DMS79 (cell line): ENCODE results near the gene SETD7.

Source experiments
- DNase-seq: peaks from one replicate; lab custom pipeline; 2025; lab: John Stamatoyannopoulos, UW

SETD7 gene

DNA sequence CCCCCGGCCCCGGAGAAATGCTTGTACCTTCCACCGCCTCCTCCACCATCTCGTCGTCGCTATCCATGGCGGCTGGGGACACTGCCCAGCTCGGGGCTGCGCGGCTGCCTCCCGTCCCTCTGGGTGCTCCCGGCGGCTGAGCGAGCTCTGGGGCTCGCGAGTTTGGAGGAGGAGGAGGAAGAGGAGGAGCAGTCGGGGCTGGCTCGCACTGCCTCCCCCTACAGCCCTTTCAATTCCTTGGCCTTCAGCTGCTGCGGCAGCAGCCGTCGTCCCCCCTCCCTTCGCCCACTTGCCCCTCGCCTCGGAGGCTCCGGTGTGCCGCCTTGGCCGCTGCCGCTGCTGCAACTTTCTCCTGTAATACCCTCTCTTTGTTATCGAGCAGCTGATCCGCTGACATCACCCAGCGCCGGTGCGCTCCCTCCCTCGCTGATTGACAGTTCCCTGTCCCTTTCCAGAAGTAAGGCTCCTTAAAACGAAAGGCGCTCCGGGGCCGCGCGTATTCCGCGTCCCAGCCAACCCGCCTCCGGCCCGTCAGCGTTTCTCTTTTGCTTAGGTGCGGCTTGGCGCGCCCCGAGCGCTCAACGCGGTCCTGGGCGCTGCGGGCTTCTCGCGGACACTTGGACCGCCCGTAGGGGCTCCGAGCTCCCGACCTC is at the start of gene SETD7:
Gene SETD7 (minus strand): TSS at position 149 of the 653 bp plus-strand sequence. CDS start 82 bp downstream, at position 67.
- no peak for DNase-seq

DNA sequence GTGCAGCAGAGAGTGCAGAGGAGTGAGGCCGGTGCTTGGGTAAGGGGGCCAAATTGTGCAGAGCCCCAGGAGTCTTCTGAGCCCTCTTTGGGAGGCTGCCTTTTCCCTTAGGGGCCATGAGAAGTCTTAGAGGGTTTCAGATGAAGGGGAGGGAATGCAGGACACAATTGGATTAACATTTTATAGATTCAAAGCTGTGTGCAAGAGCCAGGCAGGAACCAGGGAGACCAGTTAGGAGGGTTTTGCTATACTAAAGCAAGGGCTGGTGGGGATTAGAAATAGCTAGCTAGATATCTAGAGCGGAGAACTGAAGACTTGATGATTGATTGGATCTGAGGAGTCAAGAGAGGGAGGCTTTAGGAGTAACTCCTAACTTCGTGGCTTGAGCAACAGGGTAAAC is 49.5 kb upstream of the SETD7 start:
- DNase-seq: no peak

DNA sequence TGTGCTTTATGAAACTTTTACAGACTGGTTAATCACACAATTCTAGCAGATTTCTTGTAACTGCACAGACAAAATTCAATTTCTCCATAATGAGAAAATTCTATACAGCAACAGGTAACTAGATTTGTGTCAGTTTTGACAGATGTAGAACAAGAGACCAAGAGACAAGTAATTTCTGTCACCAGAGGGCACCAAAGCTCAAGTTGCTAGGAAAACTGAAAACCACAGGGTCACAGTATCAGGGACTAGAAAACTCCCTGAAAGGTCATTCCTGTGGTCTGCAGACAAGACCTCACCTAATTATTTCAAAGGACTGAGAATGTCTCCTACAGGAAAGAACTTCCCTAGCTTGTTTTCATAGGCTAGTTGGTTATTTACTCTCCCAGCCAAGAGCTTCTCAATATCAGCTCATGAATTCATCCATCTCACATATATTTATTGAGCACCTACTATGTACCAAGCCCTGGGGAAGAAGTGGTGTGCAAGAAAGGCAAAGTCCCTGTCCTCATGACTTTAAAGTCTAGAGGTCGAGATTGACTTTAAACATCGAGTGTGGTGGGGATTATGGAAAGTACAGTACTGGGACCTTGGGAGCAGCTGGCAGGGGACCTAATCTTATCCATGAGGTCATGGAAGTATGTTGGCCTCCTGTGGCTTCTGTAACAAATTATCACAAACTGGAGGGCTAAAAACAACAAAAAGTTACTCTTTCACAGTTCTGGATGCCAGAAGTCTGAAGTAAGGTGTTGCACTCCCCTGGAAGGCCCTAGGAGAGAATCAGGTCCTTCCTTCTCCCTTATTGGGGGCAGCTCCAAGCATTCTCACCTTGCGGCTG is 47.8 kb upstream of the SETD7 start:
- DNase-seq: peak; percentile 4

DNA sequence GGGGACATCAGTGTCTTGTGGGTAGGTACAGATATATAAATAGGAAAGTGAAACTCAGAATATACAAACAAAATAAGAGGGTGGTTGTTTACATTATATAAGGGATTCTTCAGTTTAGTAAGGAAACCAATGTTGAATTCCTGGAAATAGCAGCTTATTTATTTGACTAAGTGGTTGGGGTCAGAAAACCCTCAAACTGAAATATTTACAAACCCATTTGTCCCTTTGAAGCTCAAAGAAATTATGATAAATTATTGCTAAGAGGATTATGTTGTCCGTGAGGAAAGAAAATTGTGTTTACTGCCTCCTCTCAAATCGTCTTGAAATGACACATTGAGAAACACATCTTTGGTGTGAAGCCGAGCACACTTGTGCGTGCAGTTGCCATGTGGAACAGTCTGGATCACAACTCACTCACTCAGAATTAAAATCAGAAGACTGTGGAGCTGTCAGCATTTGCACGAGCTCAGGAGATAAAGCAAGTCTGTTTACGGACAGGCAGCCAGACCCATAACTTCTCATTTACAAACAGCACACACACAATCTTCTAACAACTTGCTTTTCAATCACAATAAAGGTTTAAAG is 46.8 kb upstream of the SETD7 start:
- DNase-seq: no peak

DNA sequence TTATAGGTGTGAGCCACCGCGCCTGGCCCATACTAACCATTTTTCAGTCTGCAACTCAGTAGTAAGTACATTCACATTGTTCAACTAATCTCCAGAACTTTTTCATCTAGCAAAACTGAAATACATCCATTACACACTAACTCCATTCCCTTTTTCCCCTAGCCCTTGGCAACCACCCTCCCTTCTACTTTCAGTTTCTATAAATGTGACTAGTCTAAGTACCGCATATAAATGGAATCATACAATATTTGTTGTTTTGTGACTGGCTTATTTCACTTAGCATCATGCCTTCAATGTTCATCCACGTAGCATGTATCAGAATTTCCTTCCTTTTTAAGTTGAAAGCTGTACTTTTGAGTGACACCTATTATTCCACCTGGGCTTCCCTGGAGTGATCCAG is 44.6 kb upstream of the SETD7 start:
- DNase-seq: no peak

DNA sequence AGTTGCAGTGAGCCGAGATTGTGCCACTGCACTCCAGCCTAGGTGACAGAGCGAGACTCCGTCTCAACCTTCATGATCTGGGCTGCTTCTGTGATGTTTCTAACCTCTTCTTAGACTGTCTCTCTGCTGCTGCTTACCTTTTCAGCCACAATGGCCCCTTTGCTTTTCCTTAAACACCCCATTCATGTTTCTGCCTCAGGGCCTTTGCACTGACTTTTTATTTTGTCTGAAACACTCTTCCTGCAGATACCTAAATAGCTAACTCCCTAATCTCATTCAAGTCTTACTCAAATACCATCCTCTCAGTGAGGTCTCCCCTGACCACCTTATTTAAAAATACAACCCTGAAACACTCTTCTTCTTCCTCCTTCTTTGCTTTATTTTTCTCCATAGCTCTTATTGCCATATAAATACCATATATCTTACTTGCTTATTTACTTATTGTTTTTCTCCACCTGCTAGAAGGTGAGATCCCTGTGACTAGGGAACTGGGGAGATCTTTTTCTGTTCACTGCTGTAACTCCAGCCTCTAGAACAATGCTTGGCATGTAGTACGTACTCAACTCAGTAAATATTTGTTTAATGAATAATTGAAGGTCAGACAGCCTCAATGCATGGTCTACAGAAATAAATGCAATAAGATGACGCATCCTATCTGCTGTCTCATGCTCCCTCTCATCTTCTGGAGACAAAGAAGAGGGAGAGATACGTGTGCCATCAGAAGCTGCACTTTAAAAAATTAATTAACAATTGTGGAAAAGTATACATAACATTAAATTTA is 43.8 kb upstream of the SETD7 start:
- no peak for DNase-seq

DNA sequence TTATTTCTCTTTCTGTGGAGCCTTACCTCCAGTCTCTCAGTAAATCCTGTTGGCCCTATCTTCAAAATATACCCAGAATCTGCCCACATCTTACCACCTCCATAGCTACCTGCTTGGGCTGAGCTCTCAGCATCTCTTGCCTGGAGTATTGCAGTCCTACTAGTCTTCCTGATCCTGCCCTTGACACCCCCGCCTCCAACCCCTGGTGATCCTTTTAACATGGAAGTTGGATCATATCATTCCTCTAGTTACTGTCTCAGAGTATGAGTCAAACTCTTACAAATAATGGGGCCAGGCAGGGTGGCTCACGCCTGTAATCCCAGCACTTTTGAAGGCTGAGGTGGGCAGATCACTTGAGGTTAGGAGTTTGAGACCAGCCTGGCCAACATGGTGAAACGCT is 43.1 kb upstream of the SETD7 start:
- no peak for DNase-seq

DNA sequence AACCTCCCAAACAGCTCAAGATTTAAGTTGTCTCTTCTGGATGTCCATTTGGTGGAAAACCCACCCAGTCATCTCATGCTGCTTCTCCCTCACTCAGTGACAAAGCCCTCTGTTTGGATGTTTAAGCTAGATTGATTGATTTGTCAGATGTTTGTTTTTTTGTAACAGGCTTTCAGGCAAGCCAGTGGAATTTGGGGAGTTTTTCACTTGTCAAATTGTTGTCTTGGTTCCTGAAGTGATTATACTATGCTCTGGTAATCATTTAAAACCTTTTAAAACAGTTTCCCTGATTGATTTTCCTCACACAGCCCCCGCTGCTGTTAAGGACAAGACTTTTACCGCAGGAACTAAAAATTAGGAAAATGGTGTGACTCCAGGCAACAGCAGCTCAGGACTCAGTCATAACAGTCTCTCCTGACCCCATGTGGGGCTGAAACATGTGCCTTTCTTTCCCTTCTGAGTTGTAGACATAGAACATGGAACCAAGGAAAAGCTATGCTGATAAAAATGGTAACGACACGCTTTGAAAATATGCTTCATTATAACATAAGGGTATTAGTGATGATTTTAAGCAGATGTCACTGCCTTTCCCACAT is 40.8 kb upstream of the SETD7 start:
- no peak for DNase-seq

DNA sequence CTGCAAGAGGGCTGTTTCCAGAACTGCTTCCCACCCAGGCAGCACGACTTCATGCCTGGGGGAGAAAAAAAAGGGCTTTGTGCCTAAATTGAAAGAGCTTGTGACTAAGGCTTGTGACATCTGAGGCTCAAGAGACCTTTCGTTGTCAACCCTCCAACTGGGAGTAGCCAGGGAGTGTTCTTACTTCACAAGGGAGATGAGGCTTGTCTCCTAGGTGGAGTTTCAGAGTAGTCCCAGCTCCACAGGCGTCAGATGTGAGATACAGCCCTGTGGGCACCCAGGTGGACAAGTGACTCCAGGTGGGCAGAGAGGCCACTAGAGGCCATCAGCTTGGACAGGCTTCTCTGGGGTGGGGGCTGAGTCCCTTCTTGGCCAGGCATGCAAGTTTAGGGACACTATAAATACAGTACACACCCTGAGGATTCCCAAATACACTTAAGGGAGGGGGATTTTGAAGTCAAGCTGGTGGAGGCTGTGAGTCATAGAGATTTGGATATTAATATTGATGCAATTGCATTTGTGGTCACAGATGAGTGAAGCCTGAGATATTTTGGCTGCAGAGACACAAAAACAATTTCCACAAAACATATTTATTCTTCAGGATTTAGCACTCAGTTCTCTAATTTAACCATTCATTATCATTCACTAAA is 40.1 kb upstream of the SETD7 start:
- no peak for DNase-seq

DNA sequence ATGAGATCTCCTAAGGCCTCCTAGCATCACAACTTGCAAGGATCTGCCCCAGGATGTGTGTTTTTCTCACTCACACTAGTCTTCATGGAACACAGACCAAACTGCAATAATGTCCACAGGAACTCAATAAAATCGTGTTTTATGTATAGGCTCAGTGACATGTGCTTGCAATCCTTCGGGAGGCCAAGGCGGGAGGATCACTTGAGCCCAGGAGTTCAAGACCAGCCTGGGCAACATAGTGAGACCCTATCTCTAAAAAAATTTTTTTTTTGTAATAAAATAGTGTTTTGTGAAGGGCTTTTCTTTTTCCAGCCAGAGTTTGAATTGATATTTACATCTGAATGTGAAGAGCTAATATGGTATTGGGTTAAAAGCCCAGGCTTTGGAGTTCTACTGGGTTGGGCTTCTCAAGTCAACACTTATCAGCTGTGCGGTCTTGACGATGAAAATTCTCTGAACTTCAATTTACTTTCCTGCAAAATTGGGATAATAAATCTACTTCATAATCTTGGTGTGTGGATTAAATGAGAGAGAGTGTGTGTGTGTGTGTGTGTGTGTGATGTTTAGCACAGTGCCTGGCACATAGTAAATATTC is 38.7 kb upstream of the SETD7 start:
- DNase-seq: no peak

DNA sequence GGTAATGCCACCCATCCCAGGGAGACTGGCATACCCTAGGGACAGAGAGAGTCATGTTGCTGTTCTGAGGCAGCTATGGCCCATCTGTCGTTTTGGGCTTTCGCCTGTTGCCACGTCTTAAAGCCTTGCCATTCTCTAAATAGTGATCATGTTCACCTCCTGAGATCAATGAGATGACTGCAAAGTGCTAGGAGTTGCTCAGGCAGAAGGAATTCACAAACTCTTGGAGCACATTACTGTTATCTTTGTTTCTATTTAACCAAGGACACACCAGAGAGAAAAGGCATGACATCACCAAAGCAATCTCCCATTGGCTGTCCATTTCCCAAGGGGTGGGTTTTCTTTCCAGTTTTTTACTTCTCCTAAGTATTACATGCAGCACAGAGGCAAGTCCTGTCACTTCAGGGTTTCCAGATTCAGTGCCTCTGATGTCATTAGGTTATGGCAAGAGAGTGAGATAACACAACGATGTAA is 37.1 kb upstream of the SETD7 start:
- DNase-seq: no peak

DNA sequence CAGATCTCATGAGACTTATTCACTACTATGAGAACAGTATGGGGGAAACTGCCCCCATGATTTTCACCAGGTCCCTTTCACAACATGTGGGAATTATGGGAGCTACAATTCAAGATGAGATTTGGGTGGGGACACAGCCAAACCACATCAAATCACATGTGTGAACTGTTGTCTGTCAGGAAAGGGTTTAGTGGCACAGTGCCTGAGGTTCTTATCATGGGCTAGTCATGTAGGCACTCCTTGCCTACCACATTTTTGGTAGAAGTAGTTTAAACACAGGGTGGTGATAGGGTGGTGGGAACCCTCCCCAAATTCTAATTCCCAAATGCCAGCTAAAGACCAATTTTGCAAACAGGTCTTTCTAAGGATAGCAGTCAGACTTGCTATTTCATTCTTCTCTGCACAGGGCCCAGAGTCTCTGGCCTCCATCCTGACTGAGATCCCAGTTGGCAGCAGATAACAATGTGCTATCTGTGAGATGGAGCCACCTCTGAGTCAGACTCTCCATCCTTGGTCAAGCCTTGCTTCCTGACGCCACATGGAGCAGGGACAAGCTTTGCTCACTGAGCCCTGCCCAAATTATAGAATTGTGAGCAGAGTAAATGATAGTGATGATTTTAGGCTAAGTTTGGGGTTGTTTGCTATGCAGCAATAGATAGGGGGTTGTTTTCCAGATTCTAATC is 33.5 kb upstream of the SETD7 start:
- no peak for DNase-seq

DNA sequence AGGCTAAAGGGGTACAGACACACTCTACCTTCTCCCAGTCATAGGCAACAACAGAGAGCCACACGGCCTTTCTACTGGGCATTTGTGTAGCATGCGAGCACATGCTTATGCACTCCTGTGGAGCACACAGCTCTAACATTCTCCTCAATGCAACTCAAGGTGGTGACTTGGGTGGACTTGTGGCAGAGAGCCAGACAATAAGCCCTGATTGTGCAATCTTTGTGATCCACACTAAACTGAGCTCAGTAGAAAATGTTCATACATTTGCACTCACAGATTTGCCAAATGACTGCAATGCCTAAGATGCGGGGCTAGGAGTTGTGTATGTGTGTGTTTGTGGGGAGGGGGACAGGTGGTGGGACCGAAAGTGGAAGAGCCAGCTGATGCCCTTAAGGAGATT is 31.4 kb upstream of the SETD7 start:
- no peak for DNase-seq

DNA sequence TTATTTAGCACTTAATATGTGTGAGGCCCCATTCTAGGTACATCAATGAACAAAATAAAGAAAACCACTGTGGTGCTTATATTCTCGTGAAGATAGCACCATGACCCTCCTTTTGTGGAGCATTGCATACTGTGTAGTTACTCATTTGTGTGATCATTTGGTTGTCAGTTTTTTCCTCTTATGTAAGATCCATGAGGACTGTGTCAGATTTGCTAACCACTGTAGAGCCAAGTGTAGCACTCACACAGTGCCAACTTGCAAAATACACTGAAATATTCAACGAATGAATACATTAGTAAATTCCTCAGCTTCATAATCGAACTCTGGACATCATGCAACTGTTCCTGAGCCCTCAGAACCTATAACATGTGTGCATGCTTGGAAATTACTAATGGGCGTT is 29.5 kb upstream of the SETD7 start:
- no peak for DNase-seq

DNA sequence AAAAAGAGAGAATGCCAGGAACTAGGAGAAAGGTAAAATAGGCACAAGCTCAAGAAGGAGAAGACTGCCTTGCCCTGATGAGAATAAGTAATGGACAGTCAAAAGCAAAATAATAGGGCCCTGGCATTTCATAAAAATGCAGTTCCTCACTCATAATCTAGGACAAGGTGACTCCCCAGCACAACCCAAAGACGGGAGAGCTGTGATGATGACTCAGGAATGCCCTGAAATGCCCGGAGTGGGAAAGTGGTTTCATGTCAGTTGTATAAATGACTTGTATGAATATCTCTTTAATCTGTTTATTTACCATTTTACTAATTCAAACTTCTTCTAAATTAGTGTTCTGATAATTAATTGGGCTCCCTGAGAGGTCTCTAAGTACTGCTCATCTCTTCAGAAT is 28.8 kb upstream of the SETD7 start:
- no peak for DNase-seq

DNA sequence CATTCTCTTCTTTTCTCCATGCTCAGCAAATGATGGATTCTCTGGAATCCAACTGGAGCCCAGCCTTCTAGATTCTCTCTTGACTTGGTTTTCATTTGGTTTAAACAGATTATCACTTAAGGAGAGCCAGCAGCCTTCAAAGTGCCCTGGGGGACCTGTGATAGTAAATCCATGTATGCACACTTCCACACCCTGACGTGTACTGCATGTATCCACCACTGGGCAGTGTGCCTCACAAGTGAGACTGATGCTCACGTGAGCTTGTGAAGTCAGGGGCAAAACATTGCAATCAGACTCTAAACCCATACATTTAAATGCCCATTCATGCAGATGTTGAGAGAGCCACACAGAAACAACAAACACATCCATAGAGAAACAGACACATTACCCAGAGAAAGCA is 28.0 kb upstream of the SETD7 start:
- DNase-seq: no peak

DNA sequence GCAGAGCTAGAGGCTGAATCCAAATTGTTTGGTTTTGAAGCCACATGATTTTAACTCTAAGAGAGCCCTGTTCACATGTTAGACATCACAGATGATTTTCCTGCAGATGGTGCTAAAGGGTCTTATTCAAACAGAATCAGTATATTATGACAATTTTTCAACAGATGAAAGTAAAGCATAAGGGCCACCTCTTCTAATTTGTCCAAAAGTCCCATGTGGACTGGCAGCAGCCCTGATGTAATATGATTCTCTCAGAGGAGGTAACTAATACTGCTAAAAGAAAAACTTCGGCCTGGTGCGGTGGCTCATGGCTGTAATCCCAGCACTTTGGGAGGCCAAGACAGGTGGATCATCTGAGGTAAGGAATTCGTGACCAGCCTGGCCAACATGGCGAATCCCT is 26.0 kb upstream of the SETD7 start:
- DNase-seq: no peak

DNA sequence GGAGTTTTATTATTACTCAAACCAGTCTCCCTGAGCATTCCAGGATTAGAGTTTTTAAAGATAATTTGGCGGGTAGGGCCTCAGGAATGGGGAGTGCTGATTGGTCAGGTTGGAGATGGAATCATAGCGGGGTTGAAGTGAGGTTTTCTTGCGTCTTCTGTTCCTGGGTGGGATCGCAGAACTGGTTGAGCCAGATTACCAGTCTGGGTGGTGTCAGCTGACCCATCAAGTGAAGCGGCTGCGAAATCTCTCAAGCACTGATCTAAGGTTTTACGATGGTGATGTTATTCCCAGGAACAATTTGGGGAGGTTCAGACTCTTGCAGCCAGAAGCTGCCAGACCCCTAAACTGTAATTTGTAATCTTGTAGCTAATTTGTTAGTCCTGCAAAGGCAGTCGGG is 25.1 kb upstream of the SETD7 start:
- no peak for DNase-seq

DNA sequence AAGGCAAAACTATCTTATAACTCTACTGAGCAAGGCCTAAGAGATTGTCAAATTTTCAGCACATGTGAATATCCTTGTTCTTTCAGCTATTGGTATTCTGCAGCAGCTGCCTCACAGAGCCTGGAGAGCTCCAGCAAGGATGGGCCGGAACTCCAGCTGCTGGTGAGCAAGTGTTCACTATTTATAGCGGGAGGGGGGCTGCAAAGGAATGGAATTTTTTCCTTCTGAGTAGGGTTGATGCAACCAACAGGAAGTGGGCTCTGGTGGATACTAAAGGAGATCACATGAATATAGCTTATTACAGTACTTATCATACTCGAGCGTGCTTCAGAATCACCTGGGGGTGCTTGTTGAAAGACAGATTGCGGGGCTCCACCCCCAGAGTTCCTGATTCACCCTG is 20.2 kb upstream of the SETD7 start:
- peak; percentile 47 for DNase-seq

DNA sequence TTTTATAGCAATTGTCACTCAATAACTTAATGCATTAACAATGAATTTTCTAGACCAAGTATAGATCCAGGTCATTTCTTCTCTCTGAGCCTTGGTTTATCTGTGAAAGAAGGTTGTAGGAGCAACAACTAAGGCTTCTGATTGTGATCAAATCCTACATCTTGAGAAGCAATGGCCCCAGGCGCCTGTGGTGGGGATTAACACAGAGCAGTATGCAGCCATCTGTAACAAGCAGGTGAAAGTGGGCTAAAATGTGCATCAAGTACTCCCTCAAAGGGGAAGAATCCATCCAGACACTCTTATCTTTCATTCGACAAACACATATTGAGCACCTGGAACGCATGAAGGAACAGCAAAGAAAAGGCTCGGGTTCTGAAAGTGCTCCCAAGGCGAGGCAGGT is 19.1 kb upstream of the SETD7 start:
- DNase-seq: peak; percentile 90
